ENCODE measurements around the gene PRLR. TPM values are rescaled to one million over a fixed set of nuclear protein-coding genes. Genes with fewer than 3 reads are reported as not detected.
A peak's percentile ranks its signal among the peaks of the same experiment; 100 is the strongest.
"Not testable (repeated sequence)": the region's sequence is repeated elsewhere in the genome, so short reads cannot be mapped to it uniquely, and the experiment has no call there.

The PRLR gene
- total and polyA plus RNA-seq, 2 experiments from 2014 or later, result 0.31 to 2.2 TPM

- Mint-ChIP-seq H3K36me3 (ENCODE audit: low read depth) (no peaks in the 10 kb centered on the region; the same call in 2 of the 3 replicates), H3K4me1 (peaks cover 18% of the 10 kb centered on the region), H3K9me3 (peaks cover 11% of the 10 kb centered on the region; the same call in 2 of the 3 replicates), H3K27ac (no peak overlapping the region), H3K27me3 (ENCODE audit: insufficient read depth, low read depth, poor library complexity) (peaks cover 5% of the 10 kb centered on the region), H3K4me3 (no peak overlapping the region)
- Histone ChIP-seq H3K4me1 (ENCODE audit: insufficient read depth) (0 out of 2 replicates have a peak, but pooled peaks cover 3% of the 10 kb centered on the region), H4K20me1 (replicated peaks; ENCODE audit: insufficient read depth) (no peaks in the 10 kb centered on the region), H3F3A (replicated peaks; ENCODE audit: low read depth) (no peaks in the 10 kb centered on the region), H3K27ac (ENCODE audit: low read depth) (no peak overlapping the region), H3K36me3 (ENCODE audit: insufficient read depth) (no peaks in the 10 kb centered on the region), H3K4me3 (no peak overlapping the region), H3K27me3 (ENCODE audit: insufficient read depth) (no peaks in the 10 kb centered on the region), H2AFZ (peak overlapping the region; percentile 67; the same call in 1 of the 2 replicates), H3K79me2 (replicated peaks; ENCODE audit: insufficient read depth) (no peaks in the 10 kb centered on the region), H3K4me2 (no peak overlapping the region), H3K9me2 (ENCODE audit: insufficient read depth) (0 out of 2 replicates have a peak, but pooled peaks cover 3% of the 10 kb centered on the region)
- ATAC-seq (peak; percentile 67), DNase-seq (ENCODE audit: low spot score) (peak; percentile 43)
- TF ChIP-seq CREB1 (CRISPR knock-in tag; IDR thresholded peaks at IDR 0.05; ENCODE audit: low read depth) (no peak), POLR2AphosphoS5 (IDR thresholded peaks at IDR 0.05; ENCODE audit: low read depth) (no peak), EZH2phosphoT487 (IDR thresholded peaks at IDR 0.05; ENCODE audit: unreplicated experiment) (no peak), CTCF (conservative IDR thresholded peaks at IDR 0.05; ENCODE audit: low read depth in 2 of 2) (peak; percentile 30 to 36)
Measured at GRCh38 chr5:35246411-35246810, 16.1 kb upstream of the PRLR start.

GRCh38 chr5:35245371-35245770, 15.1 kb upstream of the PRLR start:
- not testable (repeated sequence) for H3K9me2 ChIP-seq (ENCODE audit: insufficient read depth); H3K4me3 Mint-ChIP-seq; DNase-seq (ENCODE audit: low spot score); H3K4me2 ChIP-seq; H2AFZ ChIP-seq; ATAC-seq; H3K36me3 Mint-ChIP-seq (ENCODE audit: low read depth); H4K20me1 ChIP-seq (replicated peaks; ENCODE audit: insufficient read depth); H3K9me3 Mint-ChIP-seq; H3K36me3 ChIP-seq (ENCODE audit: insufficient read depth); H3K79me2 ChIP-seq (replicated peaks; ENCODE audit: insufficient read depth); H3K4me3 ChIP-seq; H3F3A ChIP-seq (replicated peaks; ENCODE audit: low read depth); H3K27ac ChIP-seq (ENCODE audit: low read depth); H3K27me3 Mint-ChIP-seq (ENCODE audit: insufficient read depth, low read depth, poor library complexity); H3K4me1 ChIP-seq (ENCODE audit: insufficient read depth); H3K27ac Mint-ChIP-seq; H3K27me3 ChIP-seq (ENCODE audit: insufficient read depth)
- peaks cover 18% of the 10 kb centered on the region for H3K4me1 Mint-ChIP-seq

- H3K4me1 Mint-ChIP-seq, result peaks cover 26% of the 10 kb centered on the region
- Histone ChIP-seq H2AFZ (no peak overlapping the region), H3K4me1 (ENCODE audit: insufficient read depth) (0 out of 2 replicates have a peak, but pooled peaks cover 3% of the 10 kb centered on the region), H3K36me3 (ENCODE audit: insufficient read depth) (no peaks in the 10 kb centered on the region), H3K4me3 (no peak overlapping the region), H4K20me1 (replicated peaks; ENCODE audit: insufficient read depth) (no peaks in the 10 kb centered on the region), H3K27me3 (ENCODE audit: insufficient read depth) (no peaks in the 10 kb centered on the region), H3K27ac (ENCODE audit: low read depth) (no peak overlapping the region), H3K9me2 (ENCODE audit: insufficient read depth) (0 out of 2 replicates have a peak, but pooled peaks cover 3% of the 10 kb centered on the region), H3K79me2 (replicated peaks; ENCODE audit: insufficient read depth) (no peaks in the 10 kb centered on the region), H3F3A (replicated peaks; ENCODE audit: low read depth) (no peaks in the 10 kb centered on the region), H3K4me2 (no peak overlapping the region)
- H3K4me3 Mint-ChIP-seq, result no peak overlapping the region
- H3K9me3 Mint-ChIP-seq, result 0 out of 3 replicates have a peak, but pooled peaks cover 7% of the 10 kb centered on the region
- H3K36me3 Mint-ChIP-seq (ENCODE audit: low read depth), result no peaks in the 10 kb centered on the region; the same call in 2 of the 3 replicates
- peaks cover 5% of the 10 kb centered on the region for H3K27me3 Mint-ChIP-seq (ENCODE audit: insufficient read depth, low read depth, poor library complexity)
- no peak overlapping the region for H3K27ac Mint-ChIP-seq
- ATAC-seq (no peak), DNase-seq (ENCODE audit: low spot score) (no peak)
- TF ChIP-seq NANOG (IDR thresholded peaks at IDR 0.05; ENCODE audit: borderline replicate concordance) (no peak), REST (IDR thresholded peaks at IDR 0.05; ENCODE audit: unreplicated experiment) (no peak), CREB1 (CRISPR knock-in tag; IDR thresholded peaks at IDR 0.05; ENCODE audit: low read depth) (no peak), STAT1 (IDR thresholded peaks at IDR 0.05; ENCODE audit: unreplicated experiment) (no peak), JUNB (IDR thresholded peaks at IDR 0.05; ENCODE audit: unreplicated experiment) (no peak), EZH2 (IDR thresholded peaks at IDR 0.05; ENCODE audit: low read depth, unreplicated experiment) (no peak)
Measured at GRCh38 chr5:35244171-35244570, 13.9 kb upstream of the PRLR start.
